ENCODE results near the gene NFATC2IP. TPM values are rescaled to one million over a fixed set of nuclear protein-coding genes. Genes with fewer than 3 reads are reported as not detected.
"Not testable (repeated sequence)": the region's sequence is repeated elsewhere in the genome, so short reads cannot be mapped to it uniquely, and the experiment has no call there.

NFATC2IP gene
- total RNA-seq, 1 donor from 2014 or later = 29.4 TPM

- no peak for DNase-seq (ENCODE audit: low spot score)
Measured at GRCh38 chr16:28964496-28964895, 13.8 kb downstream of the NFATC2IP start.

- DNase-seq (ENCODE audit: low spot score) = no peak
Measured at GRCh38 chr16:28967156-28967555, 16.4 kb downstream of the NFATC2IP start.

GRCh38 chr16:28969696-28970095 lies 19.0 kb downstream of the NFATC2IP start:
- DNase-seq (ENCODE audit: low spot score) = not testable (repeated sequence)

GRCh38 chr16:28974007-28974436 lies 23.3 kb downstream of the NFATC2IP start:
- DNase-seq (ENCODE audit: low spot score) = no peak

- peak; percentile 99 for DNase-seq (ENCODE audit: low spot score)
Measured at GRCh38 chr16:28974437-28975157, 23.9 kb downstream of the NFATC2IP start, which contains the start of gene SPNS1. Gene SPNS1 (plus strand): TSS chr16:28974778. CDS start chr16:28975152, 374 bp downstream.

- no peak for DNase-seq (ENCODE audit: low spot score)
Measured at GRCh38 chr16:28975158-28975599, 24.4 kb downstream of the NFATC2IP start.

GRCh38 chr16:28977703-28978662 lies 27.2 kb downstream of the NFATC2IP start:
- no peak for DNase-seq (ENCODE audit: low spot score)

GRCh38 chr16:28980330-28980729 lies 29.6 kb downstream of the NFATC2IP start:
- not testable (repeated sequence) for DNase-seq (ENCODE audit: low spot score)

- no peak for DNase-seq (ENCODE audit: low spot score)
Measured at GRCh38 chr16:28980929-28981328, 30.2 kb downstream of the NFATC2IP start.

GRCh38 chr16:28981517-28981916 lies 30.8 kb downstream of the NFATC2IP start:
- DNase-seq (ENCODE audit: low spot score) = no peak

GRCh38 chr16:28982418-28982817 lies 31.7 kb downstream of the NFATC2IP start:
- DNase-seq (ENCODE audit: low spot score) = no peak

GRCh38 chr16:28982949-28983348 lies 32.2 kb downstream of the NFATC2IP start:
- no peak for DNase-seq (ENCODE audit: low spot score)

- DNase-seq (ENCODE audit: low spot score) = no peak
Measured at GRCh38 chr16:28983644-28984043, 32.9 kb downstream of the NFATC2IP start.

GRCh38 chr16:28984091-28984490 lies 33.4 kb downstream of the NFATC2IP start:
- no peak for DNase-seq (ENCODE audit: low spot score)

- no peak for DNase-seq (ENCODE audit: low spot score)
Measured at GRCh38 chr16:28984619-28985135, 33.9 kb downstream of the NFATC2IP start, which contains the start of gene LAT. Gene LAT (plus strand): TSS chr16:28985052. CDS start chr16:28985418, 366 bp downstream.

GRCh38 chr16:28985211-28986041 lies 34.7 kb downstream of the NFATC2IP start:
- DNase-seq (ENCODE audit: low spot score) = no peak

- no peak for DNase-seq (ENCODE audit: low spot score)
Measured at GRCh38 chr16:28986046-28986445, 35.3 kb downstream of the NFATC2IP start.

GRCh38 chr16:28986492-28986891 lies 35.8 kb downstream of the NFATC2IP start:
- DNase-seq (ENCODE audit: low spot score) = no peak

- no peak for DNase-seq (ENCODE audit: low spot score)
Measured at GRCh38 chr16:28987170-28987853, 36.6 kb downstream of the NFATC2IP start.

- no peak for DNase-seq (ENCODE audit: low spot score)
Measured at GRCh38 chr16:28989363-28989762, 38.6 kb downstream of the NFATC2IP start.
